ENCODE data around the gene RGL1. TPM values are rescaled to one million over a fixed set of nuclear protein-coding genes. Genes with fewer than 3 reads are reported as not detected.
A peak's percentile ranks its signal among the peaks of the same experiment; 100 is the strongest.

RGL1 gene
- total RNA-seq, 1 donor from 2014 or later = 23.1 TPM

GRCh38 chr1:183876309-183876708 lies 71.4 kb downstream of the RGL1 start:
- intact Hi-C loops (cut with DNase I) = loop anchor here (10.0 kb wide), 1 partner anchor 62 kb away; no protein-coding TSS in a partner anchor
- Histone ChIP-seq H3K27me3 (no peaks in the 10 kb centered on the region), H3K9me3 (no peaks in the 10 kb centered on the region), H3K4me1 (peaks cover 18 to 28% of the 10 kb centered on the region in 2 donors), H3K36me3 (peaks cover 0 to 3% of the 10 kb centered on the region in 2 donors), H3K27ac (peak overlapping the region; percentile 65 to 69), H3K4me3 (no peak overlapping the region)
- no peak for DNase-seq (ENCODE audit: low spot score in 2 of 2)
- TF ChIP-seq CTCF (IDR thresholded peaks at IDR 0.05) = no peak

GRCh38 chr1:183877053-183877720 lies 72.3 kb downstream of the RGL1 start:
- peaks cover 0 to 3% of the 10 kb centered on the region in 2 donors for H3K36me3 ChIP-seq
- peak in 1 of 2 donors; percentile 81 for DNase-seq (ENCODE audit: low spot score in 2 of 2)
- peaks cover 22 to 35% of the 10 kb centered on the region in 2 donors for H3K4me1 ChIP-seq
- intact Hi-C loops (cut with DNase I) = loop anchor here (10.0 kb wide), 1 partner anchor 62 kb away; no protein-coding TSS in a partner anchor
- H3K27me3 ChIP-seq = no peaks in the 10 kb centered on the region
- H3K9me3 ChIP-seq = no peaks in the 10 kb centered on the region
- H3K4me3 ChIP-seq = peak overlapping the region; percentile 22 to 55
- TF ChIP-seq CTCF (IDR thresholded peaks at IDR 0.05) = no peak
- H3K27ac ChIP-seq = peak overlapping the region; percentile 65 to 69

- intact Hi-C loops (cut with DNase I) = loop anchor here (10.0 kb wide), 1 partner anchor 65 kb away; no protein-coding TSS in a partner anchor
Observed at GRCh38 chr1:183879494-183879893, 74.6 kb downstream of the RGL1 start.

GRCh38 chr1:183879966-183880365 lies 75.0 kb downstream of the RGL1 start:
- no peak for TF ChIP-seq CTCF (IDR thresholded peaks at IDR 0.05)
- DNase-seq (ENCODE audit: low spot score in 2 of 2) = no peak
- intact Hi-C loops (cut with DNase I) = loop anchor here (10.0 kb wide), 1 partner anchor 65 kb away; no protein-coding TSS in a partner anchor
- Histone ChIP-seq H3K36me3 (peaks cover 5 to 6% of the 10 kb centered on the region in 2 donors), H3K4me1 (peaks cover 12 to 24% of the 10 kb centered on the region in 2 donors), H3K9me3 (no peaks in the 10 kb centered on the region), H3K27me3 (no peaks in the 10 kb centered on the region), H3K27ac (no peak overlapping the region), H3K4me3 (no peak overlapping the region)

More at GRCh38 chr1:183879494-183879893, 74.6 kb downstream of the RGL1 start:
- H3K9me3 ChIP-seq = no peaks in the 10 kb centered on the region
- no peaks in the 10 kb centered on the region for H3K27me3 ChIP-seq
- no peak overlapping the region for H3K4me3 ChIP-seq
- peaks cover under 1 to 3% of the 10 kb centered on the region in 2 donors for H3K36me3 ChIP-seq
- no peak for TF ChIP-seq CTCF (IDR thresholded peaks at IDR 0.05)
- DNase-seq (ENCODE audit: low spot score in 2 of 2) = no peak
- no peak overlapping the region for H3K27ac ChIP-seq
- H3K4me1 ChIP-seq = peaks cover 12 to 24% of the 10 kb centered on the region in 2 donors

GRCh38 chr1:183880531-183881243 lies 75.8 kb downstream of the RGL1 start:
- H3K27me3 ChIP-seq = no peaks in the 10 kb centered on the region
- no peak for TF ChIP-seq CTCF (IDR thresholded peaks at IDR 0.05)
- no peak for DNase-seq (ENCODE audit: low spot score in 2 of 2)
- intact Hi-C loops (cut with DNase I) = no loop called here
- peaks cover 12 to 21% of the 10 kb centered on the region in 2 donors for H3K4me1 ChIP-seq
- H3K27ac ChIP-seq = peak overlapping the region in 1 of 2 donors; percentile 5
- H3K4me3 ChIP-seq = no peak overlapping the region
- H3K36me3 ChIP-seq = peaks cover 6 to 12% of the 10 kb centered on the region in 2 donors
- H3K9me3 ChIP-seq = no peaks in the 10 kb centered on the region

Measured in ascending aorta (tissue), 2 donors.